Measurements from ENCODE around the gene USP12.

GRCh38 chr13:27174766-27175455, 3.3 kb upstream of the USP12 start:
- TF ChIP-seq CTCF (conservative IDR thresholded peaks at IDR 0.05; ENCODE audit: low read length) (no peak), EZH2phosphoT487 (IDR thresholded peaks at IDR 0.05; ENCODE audit: borderline replicate concordance) (no peak)

All from Loucy (cell line).